OCI-M2 (cell line): ENCODE results near the gene C19orf33.
A peak's percentile ranks its signal among the peaks of the same experiment; 100 is the strongest.

ENCODE experiments used
- DNase-seq: peaks from one replicate; lab custom pipeline; 2025; ENCODE audit not compliant: unreplicated experiment; lab: John Stamatoyannopoulos, UW

C19orf33 gene

DNA sequence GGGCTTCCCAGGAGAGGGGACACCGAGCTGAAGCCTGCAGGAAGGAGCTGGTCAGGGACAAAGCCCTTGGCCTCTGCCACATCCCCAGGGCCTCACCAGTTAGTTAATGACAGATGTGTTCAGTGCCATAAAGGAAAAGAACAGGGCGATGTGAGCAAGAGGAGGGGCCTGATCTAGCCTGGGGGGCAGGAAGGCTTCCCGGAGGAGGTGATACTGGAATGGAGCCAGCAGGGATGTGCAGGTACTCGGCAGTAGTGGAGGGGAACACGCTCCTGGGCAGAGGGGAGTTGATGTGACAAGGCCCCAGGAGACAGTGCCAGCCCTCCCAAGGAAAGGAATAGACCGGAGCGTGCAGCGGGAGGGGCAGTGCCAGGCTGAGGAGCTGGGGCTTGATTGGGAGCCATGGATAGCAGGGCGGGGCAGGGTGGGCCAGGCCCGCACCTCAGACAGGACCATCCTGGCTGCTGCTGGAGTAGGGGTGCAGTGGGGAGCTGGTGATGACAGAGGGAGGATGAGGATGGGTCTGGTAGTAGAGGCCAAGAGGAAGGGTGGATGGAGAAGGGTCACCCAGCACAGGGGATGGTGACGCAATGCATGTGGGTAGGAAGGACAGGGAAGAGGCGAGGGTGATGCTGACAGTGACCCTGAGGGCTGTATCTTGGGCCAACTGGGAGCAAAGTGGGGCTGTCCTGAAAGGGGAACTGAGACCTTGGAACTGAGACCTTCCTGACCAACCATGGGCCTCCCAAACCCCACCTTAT, 4.1 kb downstream of the C19orf33 start:
- no peak for DNase-seq

DNA sequence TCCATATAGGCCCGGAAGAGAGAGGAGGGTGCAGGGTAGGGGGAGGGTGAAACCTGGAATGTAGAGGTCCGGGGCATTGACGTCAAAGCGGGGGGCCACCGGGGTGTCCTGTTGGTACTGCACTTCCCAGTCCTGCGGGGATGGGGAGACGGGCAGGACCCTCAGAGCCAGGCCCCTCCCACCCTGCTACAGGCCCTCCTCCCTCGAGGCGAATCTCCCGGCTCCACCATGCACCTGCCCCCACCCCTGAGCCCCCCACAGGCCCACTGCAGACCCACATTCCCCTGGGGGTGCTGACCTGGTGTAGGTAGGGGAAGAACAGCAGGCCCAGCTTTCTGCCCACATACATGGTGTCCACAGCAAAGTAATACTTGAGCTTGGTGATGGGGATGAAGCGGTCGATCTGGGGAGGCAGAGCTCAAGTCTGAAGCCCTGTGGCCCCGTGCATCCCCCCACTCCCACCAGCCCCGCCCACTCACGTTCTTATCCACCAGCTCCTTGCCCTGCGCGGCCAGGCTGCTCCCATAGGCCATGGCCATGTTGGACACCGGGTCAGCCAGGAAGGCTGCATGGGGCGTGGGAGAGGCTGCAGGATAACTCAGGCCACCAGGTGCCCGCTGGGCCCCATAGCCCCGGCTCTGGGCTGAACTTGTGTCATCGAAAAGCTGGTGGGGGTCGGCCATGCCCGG, 5.0 kb downstream of the C19orf33 start:
- DNase-seq, result no peak

DNA sequence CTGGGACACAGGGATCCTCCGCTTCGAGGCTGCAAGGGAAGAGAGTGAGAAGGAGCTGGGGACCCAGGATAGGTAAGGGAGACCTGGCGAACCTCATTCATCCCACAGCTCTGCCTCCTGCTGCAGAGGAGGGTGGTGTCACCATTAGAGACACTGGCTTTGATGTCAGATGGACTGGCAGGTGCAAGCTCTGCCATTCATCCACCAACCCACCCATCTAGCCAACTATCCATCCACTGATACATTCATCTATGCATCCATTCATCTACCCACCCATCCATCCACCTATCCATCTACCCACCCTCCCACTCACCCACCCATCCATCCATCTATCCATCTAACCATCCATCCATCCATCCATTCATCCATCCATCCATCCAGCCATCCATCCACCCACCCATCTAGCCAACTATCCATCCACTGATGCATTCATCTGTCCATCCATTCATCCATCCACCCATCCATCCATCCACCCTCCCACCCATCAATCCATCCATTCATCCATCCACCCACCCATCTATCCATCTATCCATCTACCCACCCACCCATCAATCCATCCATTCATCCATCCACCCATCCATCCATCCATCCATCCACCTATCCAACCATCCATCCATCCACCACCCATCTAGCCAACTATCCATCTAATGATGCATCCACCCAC, 5.7 kb downstream of the C19orf33 start:
- no peak for DNase-seq

DNA sequence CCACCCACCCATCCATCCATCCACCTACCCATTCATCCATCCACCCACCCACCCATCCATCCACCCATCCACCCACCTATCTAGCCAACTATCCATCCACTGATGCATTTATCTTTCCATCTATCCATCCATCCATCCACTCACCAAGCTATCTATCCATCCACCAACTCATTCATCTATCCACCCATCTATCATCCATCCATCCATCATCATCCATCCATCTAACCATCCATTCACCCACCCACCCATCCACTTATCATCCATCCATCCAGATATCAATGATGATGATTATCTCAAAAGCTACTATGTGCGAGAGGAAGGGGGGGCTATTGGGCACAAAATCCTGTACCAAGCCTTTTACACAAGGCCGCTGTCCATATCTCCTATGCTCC, 6.2 kb downstream of the C19orf33 start:
- DNase-seq, result no peak

DNA sequence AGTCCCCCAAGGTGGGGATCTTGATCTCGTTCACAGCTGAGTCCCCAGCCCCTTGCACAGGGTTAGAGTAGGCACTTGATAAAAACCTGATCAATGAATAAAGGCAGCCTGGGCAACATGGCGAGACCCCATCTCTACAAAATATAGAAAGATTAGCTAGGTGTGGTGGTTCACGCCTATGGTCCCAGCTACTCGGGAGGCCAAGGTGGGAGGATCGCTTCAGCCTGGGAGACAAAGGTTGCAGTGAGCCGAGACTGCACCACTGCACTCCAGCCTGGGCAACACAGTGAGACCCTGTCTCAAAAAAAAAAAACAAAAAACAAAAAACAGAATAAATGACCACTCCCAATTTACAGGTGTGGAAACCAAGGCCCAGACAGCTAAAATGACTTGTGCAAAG, 6.9 kb downstream of the C19orf33 start:
- no peak for DNase-seq

DNA sequence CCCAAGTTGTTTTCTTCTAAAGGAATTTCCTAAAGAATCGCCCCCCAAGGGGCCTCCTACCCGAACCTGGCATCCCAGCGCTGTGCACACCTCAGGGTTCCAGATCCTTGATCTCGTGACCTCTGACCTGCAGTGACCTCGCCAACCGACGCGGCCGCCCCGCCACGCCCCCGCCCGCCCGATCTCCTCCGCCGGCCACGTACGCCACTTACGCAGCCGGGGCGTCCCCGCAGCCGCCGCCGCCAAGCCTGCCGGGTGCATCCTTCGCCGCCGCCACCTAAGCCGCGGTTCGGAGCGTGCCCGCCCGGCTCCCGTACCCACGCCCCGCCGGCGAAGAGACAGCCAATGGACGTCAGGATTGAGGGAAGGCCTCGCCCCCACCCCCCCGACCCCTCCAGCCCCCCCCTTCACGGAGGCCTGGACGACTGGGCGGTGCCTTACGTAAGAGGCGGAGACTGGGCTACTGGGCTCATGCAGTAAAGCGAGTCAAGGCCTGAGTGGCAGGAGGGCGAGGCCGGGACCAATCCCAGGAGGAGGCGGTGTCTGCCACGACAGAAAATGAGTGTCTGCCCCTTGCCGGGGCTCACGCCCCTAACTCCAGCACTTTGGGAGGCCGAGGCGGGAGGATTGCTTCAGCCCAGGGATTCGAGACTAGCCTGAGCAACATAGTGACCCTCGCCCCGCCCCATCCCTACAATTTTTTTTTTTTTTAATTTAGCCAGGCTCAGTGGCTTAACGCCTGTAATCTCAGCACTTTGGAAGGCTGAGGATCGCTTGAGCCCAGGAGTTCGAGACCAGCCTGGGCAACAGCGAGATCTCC, 11.8 kb downstream of the C19orf33 start, which contains the start of gene YIF1B:
YIF1B (minus strand) TSS at position 291 of the 820 bp plus-strand sequence; CDS start at position 261, 30 bp downstream.
- peak; percentile 98 for DNase-seq

GRCh38 chr19:38316477-38317067, 12.5 kb downstream of the C19orf33 start:
- DNase-seq, result no peak

DNA sequence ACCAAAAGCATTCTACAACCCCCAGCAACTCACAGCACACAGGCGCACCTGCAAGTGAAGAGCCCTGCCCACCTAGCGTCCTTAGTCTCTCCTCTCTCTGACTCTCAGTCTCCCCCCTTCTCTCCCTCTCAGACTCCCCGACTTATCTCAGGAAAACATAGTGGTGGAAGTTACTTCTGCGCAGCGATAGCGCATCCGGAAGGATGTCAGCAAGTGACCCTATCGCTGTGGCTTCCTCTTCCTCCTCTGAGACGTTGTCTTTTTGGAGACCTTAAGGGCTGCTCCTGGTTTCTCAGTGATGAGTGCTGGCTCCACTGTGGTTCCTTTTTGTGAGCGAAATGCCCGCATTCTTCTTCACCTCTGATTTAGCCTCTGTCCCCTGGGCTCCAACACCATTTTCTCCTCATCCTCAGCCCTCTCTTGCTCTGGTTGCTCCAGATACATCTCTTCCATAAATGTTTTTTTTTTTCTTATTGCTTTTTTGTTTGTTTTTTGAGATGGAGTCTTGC, 13.1 kb downstream of the C19orf33 start:
- DNase-seq, result peak; percentile 94

DNA sequence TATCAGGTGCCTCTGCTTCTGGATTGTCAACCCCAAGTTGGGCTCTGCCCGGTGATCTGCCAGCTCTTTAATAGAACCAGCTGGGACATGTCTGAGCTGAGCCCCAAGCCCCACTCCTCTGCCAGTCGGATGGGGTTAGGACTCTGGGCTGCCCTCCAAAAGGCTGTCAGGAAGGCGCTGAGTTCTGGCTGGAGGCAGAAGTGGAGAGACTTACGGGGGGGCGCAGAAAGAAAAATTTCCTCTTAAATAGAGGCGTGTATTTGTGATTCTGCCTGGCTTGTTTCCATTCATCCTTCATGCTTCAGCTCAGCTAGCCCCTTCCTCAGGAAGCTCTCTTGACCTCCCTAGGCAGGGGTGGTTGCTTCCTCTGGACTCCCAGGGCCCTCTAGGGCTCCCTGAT, 14.6 kb downstream of the C19orf33 start:
- no peak for DNase-seq

- DNase-seq, result no peak
Measured at GRCh38 chr19:38319421-38320258, 15.6 kb downstream of the C19orf33 start, which contains the start of gene KCNK6. Gene KCNK6 (plus strand): TSS chr19:38319845. CDS start chr19:38319951, 106 bp downstream.

DNA sequence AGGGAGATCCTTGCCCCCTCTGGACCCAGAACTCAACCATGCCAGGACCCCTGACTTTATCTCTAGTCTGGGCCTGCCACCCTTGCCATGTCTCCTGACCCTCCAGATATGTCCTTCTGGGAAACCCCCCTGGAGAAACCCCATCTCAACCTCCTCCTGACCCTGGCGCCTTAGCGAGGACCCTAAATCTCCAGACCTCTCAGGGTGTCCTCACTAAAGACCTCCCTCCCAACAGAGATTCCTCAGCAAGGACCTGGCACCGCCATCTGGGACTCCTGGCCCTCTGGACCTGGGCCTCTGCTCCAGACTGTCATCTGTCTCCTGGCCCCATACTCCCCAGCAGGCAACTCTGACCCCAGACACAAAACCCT, 16.9 kb downstream of the C19orf33 start:
- no peak for DNase-seq

DNA sequence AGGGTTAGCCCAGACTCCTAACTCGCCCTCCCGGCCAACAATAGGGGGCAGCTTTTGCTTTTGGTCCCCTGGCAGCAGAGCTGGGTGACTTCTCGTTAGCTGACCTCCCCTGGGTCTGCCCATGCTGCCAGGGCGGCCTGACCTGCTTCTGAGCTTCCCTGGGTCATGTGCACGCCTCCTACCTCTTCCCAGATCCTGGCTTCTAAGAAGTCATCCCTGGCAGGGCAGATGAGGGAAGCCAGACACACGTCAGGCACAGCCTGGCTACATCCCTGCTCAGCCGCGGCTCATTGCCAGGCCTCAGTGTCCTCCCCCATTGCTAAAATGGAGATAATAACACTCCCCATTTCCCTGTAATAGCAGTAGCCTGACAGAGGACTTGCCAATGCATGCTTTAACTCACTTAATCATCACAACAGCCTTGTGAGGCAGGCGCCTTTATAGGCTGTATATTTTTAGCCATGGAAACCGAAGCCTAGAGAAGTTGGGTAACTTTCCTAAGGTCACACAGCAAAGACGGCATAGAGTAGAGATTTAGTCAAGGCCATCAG, 17.7 kb downstream of the C19orf33 start:
- DNase-seq, result no peak

DNA sequence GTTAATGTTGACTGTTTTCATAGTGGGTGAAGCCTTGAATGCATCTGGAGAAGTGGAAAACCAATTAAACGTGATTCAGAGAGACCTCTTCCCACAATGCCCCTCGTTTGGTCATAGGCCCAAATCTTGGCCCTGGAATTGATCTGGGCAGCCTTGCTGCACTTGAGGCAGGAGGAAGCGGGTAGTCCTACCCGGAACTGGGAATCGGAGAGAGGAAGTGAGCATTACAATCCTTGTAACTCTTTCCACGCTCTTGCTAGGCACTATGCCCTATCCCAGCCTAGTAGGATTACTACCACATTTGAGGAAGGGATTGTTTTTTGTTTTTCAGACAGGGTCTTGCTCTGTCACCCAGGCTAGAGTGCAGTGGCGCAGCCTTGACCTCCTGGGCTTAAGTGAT, 19.2 kb downstream of the C19orf33 start:
- DNase-seq, result no peak

DNA sequence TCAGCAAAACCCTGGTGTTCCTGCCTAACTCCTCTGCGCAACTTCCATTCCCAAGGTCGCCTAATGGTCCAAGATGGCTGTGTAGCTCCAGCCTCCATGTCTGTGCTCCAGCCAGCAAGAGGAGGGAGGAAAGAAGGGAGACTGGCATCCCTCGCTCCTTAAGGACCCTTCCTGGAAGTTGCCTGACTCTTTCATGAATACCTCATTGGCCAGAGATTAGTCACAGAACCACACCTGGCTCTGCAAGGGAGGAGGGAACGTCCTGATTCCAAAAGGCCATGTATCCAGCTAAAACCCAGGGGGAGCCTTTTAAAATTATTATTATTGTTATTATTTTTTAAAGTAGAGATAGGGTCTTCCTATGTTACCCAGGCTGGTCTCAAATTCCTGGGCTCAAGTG, 20.4 kb downstream of the C19orf33 start:
- DNase-seq, result no peak

GRCh38 chr19:38326591-38326990, 22.5 kb downstream of the C19orf33 start:
- DNase-seq, result no peak

DNA sequence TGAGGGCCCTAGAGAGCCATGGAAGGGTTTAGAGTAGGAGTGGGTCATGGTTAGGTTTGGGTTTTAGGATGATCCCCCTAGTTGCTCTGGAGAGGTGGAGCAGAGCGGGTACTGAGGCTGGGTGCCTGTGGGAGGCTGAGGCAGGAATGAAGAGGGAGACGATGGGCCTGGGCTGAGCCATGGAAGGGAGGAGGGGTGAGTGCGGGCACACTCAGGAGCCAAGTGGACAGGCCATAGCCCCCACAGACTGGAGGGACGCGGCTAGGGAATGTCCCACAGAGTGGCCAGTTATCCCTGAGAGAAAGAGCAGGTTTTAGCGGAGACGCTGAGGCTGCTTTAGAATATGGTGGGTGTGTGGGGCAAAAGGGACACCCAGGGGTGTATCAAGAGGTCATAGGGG, 25.6 kb downstream of the C19orf33 start:
- DNase-seq, result no peak

GRCh38 chr19:38331728-38332127, 27.7 kb downstream of the C19orf33 start:
- DNase-seq, result no peak

DNA sequence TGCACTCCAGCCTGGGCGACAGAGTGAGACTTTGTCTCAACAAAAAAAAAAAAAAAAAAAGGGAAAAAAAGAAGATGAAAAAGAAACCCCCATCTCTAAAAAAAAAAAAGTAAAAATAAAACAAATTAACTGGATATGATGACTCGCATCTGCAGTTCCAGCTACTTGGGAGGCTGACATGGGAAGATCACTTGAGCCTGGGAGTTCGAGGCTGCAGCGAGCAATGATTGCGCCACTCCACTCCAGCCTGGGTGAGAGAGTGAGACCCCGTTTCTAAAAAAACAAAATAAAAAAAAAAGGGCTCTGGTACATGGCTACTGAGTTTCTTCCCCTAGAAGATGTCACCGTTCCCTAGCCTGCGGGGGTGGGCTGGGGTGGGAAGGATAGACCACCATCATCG, 29.2 kb downstream of the C19orf33 start:
- DNase-seq, result no peak

GRCh38 chr19:38335949-38336637, 32.0 kb downstream of the C19orf33 start:
- DNase-seq, result peak; percentile 91
